Nephron (organoid): Measurements from ENCODE around the gene NAA30.

ENCODE experiments used
- H3K27ac Mint-ChIP-seq, 3 experiments: 2 replicates each; pipeline ENCODE4 v1.8.0; 2020; ENCODE audit warnings: mixed read lengths in 3 of 3, mild to moderate bottlenecking in 2 of 3, moderate library complexity in 1 of 3
- H3K27me3 Mint-ChIP-seq: 2 replicates; pipeline ENCODE4 v1.8.0; 2021; ENCODE audit warnings: low read depth, mild to moderate bottlenecking, moderate library complexity, mixed read lengths
- H3K36me3 Mint-ChIP-seq: 2 replicates; pipeline ENCODE4 v1.8.0; 2020; ENCODE audit warnings: low read depth, mixed read lengths
- H3K4me1 Mint-ChIP-seq: 2 replicates; pipeline ENCODE4 v1.8.0; 2020; ENCODE audit warnings: mixed read lengths
- H3K4me3 Mint-ChIP-seq, 3 experiments: 2 replicates each; pipeline ENCODE4 v1.8.0; 2020; ENCODE audit warnings: mild to moderate bottlenecking in 3 of 3, mixed read lengths in 3 of 3, moderate library complexity in 2 of 3
- H3K9me3 Mint-ChIP-seq: 2 replicates; pipeline ENCODE4 v1.8.0; 2020; ENCODE audit warnings: mixed read lengths
- CTCF ChIP-seq, 3 experiments: fragments of 200-600 bp; sonication (generic); IDR thresholded peaks; one replicate each; pipeline ENCODE4 v1.5.0; 2021; ENCODE audit warnings: antibody characterized with exemption in 3 of 3; ENCODE audit not compliant: unreplicated experiment in 3 of 3

NAA30 gene

DNA sequence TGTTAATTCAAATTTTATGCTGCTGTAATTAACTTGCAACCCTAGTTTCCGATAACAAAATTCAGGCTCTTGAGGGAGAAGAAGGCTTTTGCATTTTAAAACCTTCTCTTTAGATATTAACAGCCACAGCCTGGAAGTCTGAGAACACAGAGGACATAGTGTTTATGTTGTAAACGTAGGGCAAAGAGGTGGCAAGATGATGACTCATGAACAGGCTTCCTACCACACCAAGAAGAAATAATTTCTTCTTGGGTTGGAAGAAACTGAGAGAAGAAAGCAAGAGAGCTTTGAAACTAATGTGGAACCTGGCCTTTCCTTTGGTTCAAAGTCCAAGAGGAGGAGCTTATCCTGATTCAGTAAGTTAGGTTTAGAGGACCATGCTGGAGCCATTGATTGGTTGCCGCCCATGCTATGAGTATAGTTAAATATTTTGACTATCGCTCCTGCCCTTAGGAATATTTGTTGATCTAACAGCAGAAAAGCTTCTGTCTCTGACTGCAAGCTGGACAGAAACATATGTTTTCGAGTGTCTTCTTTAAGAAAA, 71.5 kb downstream of the NAA30 start:
- no peaks in the 10 kb centered on the region for H3K27me3 Mint-ChIP-seq
- no peak for TF ChIP-seq CTCF (IDR thresholded peaks at IDR 0.05; ENCODE audit: unreplicated experiment in 3 of 3)
- no peak overlapping the region for H3K27ac Mint-ChIP-seq
- no peaks in the 10 kb centered on the region for H3K4me1 Mint-ChIP-seq
- H3K4me3 Mint-ChIP-seq, result no peak overlapping the region
- H3K36me3 Mint-ChIP-seq, result peaks cover 8% of the 10 kb centered on the region
- H3K9me3 Mint-ChIP-seq, result peaks cover 3% of the 10 kb centered on the region

- Mint-ChIP-seq H3K4me3 (no peak overlapping the region), H3K27me3 (no peaks in the 10 kb centered on the region), H3K4me1 (no peaks in the 10 kb centered on the region), H3K9me3 (peaks cover 3% of the 10 kb centered on the region), H3K27ac (no peak overlapping the region), H3K36me3 (peaks cover 6% of the 10 kb centered on the region)
- no peak for TF ChIP-seq CTCF (IDR thresholded peaks at IDR 0.05; ENCODE audit: unreplicated experiment in 3 of 3)
Measured at GRCh38 chr14:57462551-57462950, 72.2 kb downstream of the NAA30 start.

- Mint-ChIP-seq H3K27ac (peak overlapping the region; percentile 32 to 71 (median 43)), H3K36me3 (peaks cover 14% of the 10 kb centered on the region), H3K4me3 (no peak overlapping the region), H3K27me3 (no peaks in the 10 kb centered on the region), H3K4me1 (no peaks in the 10 kb centered on the region), H3K9me3 (peaks cover 3% of the 10 kb centered on the region)
- TF ChIP-seq CTCF (IDR thresholded peaks at IDR 0.05; ENCODE audit: unreplicated experiment in 3 of 3), result no peak
Measured at GRCh38 chr14:57464008-57464730, 73.8 kb downstream of the NAA30 start.
